ENCODE results near the gene TFEC.

The TFEC gene

GRCh38 chr7:115941703-115942268, 88.8 kb downstream of the TFEC start:
- Histone ChIP-seq H3F3A (ENCODE audit: insufficient read depth) (no peaks in the 10 kb centered on the region), H3K27ac (ENCODE audit: low read depth, low read length) (no peak overlapping the region), H3K4me2 (ENCODE audit: low read depth, low read length, poor library complexity, severe bottlenecking) (no peak overlapping the region), H3K79me2 (ENCODE audit: insufficient read depth, low read length) (no peaks in the 10 kb centered on the region), H3K9me2 (replicated peaks; ENCODE audit: insufficient read depth, low read length) (no peaks in the 10 kb centered on the region), H3K9me3 (ENCODE audit: insufficient read depth, low read length) (no peaks in the 10 kb centered on the region), H2AFZ (ENCODE audit: low read depth, low read length, severe bottlenecking) (no peak overlapping the region), H3K9ac (ENCODE audit: low read length) (no peak overlapping the region), H3K27me3 (ENCODE audit: low read length) (no peaks in the 10 kb centered on the region), H3K4me3 (ENCODE audit: insufficient read depth, low read length, poor library complexity, severe bottlenecking) (no peak overlapping the region), H3K36me3 (ENCODE audit: low read length) (no peaks in the 10 kb centered on the region), H4K20me1 (ENCODE audit: low read depth, low read length) (no peaks in the 10 kb centered on the region)
- TF ChIP-seq EZH2phosphoT487 (conservative IDR thresholded peaks at IDR 0.05; ENCODE audit: low read length) (no peak), CTCF (IDR thresholded peaks at IDR 0.05; ENCODE audit: insufficient read depth, low read length, poor library complexity, severe bottlenecking) (no peak)

- no peaks in the 10 kb centered on the region for H3K36me3 ChIP-seq (ENCODE audit: low read length)
- H2AFZ ChIP-seq (ENCODE audit: low read depth, low read length, severe bottlenecking): no peak overlapping the region
- H3K79me2 ChIP-seq (ENCODE audit: insufficient read depth, low read length): no peaks in the 10 kb centered on the region
- no peaks in the 10 kb centered on the region for H3K9me2 ChIP-seq (replicated peaks; ENCODE audit: insufficient read depth, low read length)
- H3K9me3 ChIP-seq (ENCODE audit: insufficient read depth, low read length): no peaks in the 10 kb centered on the region
- H4K20me1 ChIP-seq (ENCODE audit: low read depth, low read length): no peaks in the 10 kb centered on the region
- no peak overlapping the region for H3K9ac ChIP-seq (ENCODE audit: low read length)
- no peak overlapping the region for H3K4me2 ChIP-seq (ENCODE audit: low read depth, low read length, poor library complexity, severe bottlenecking)
- TF ChIP-seq EZH2phosphoT487 (conservative IDR thresholded peaks at IDR 0.05; ENCODE audit: low read length) (no peak), CTCF (IDR thresholded peaks at IDR 0.05; ENCODE audit: insufficient read depth, low read length, poor library complexity, severe bottlenecking) (no peak)
- no peaks in the 10 kb centered on the region for H3K27me3 ChIP-seq (ENCODE audit: low read length)
- no peak overlapping the region for H3K4me3 ChIP-seq (ENCODE audit: insufficient read depth, low read length, poor library complexity, severe bottlenecking)
- H3K27ac ChIP-seq (ENCODE audit: low read depth, low read length): no peak overlapping the region
- no peaks in the 10 kb centered on the region for H3F3A ChIP-seq (ENCODE audit: insufficient read depth)
Observed at GRCh38 chr7:115940460-115941060, 90.0 kb downstream of the TFEC start.

- no peaks in the 10 kb centered on the region for H3K9me2 ChIP-seq (replicated peaks; ENCODE audit: insufficient read depth, low read length)
- H3K27ac ChIP-seq (ENCODE audit: low read depth, low read length): no peak overlapping the region
- H3F3A ChIP-seq (ENCODE audit: insufficient read depth): no peaks in the 10 kb centered on the region
- H3K9ac ChIP-seq (ENCODE audit: low read length): no peak overlapping the region
- TF ChIP-seq CTCF (IDR thresholded peaks at IDR 0.05; ENCODE audit: insufficient read depth, low read length, poor library complexity, severe bottlenecking) (no peak), EZH2phosphoT487 (conservative IDR thresholded peaks at IDR 0.05; ENCODE audit: low read length) (no peak)
- no peak overlapping the region for H3K4me2 ChIP-seq (ENCODE audit: low read depth, low read length, poor library complexity, severe bottlenecking)
- no peaks in the 10 kb centered on the region for H3K79me2 ChIP-seq (ENCODE audit: insufficient read depth, low read length)
- H3K27me3 ChIP-seq (ENCODE audit: low read length): no peaks in the 10 kb centered on the region
- no peak overlapping the region for H2AFZ ChIP-seq (ENCODE audit: low read depth, low read length, severe bottlenecking)
- H3K36me3 ChIP-seq (ENCODE audit: low read length): no peaks in the 10 kb centered on the region
- no peaks in the 10 kb centered on the region for H3K9me3 ChIP-seq (ENCODE audit: insufficient read depth, low read length)
- no peak overlapping the region for H3K4me3 ChIP-seq (ENCODE audit: insufficient read depth, low read length, poor library complexity, severe bottlenecking)
- no peaks in the 10 kb centered on the region; the same call in 1 of the 2 replicates for H4K20me1 ChIP-seq (ENCODE audit: low read depth, low read length)
Observed at GRCh38 chr7:115937960-115938359, 92.6 kb downstream of the TFEC start.

Data from SU-DHL-6 (cell line).